ENCODE measurements around the gene CD302. TPM values are rescaled to one million over a fixed set of nuclear protein-coding genes. Genes with fewer than 3 reads are reported as not detected.

The CD302 gene
- total RNA-seq, 1 experiment from 2014 or later = 0.68 TPM

- Histone ChIP-seq H3K18ac (ENCODE audit: insufficient read length, low read depth, low read length) (no peak overlapping the region), H2BK5ac (ENCODE audit: insufficient read length, low read length) (no peak overlapping the region), H4K91ac (ENCODE audit: insufficient read length, low read depth, low read length) (no peak overlapping the region), H4K20me1 (ENCODE audit: control insufficient read depth, insufficient read depth, insufficient read length) (no peaks in the 10 kb centered on the region), H3T11ph (ENCODE audit: low read length) (no peak overlapping the region), H2AK5ac (ENCODE audit: insufficient read length, low read length) (no peak overlapping the region), H2BK120ac (ENCODE audit: low read depth, low read length, poor library complexity, severe bottlenecking) (no peak overlapping the region), H4K5ac (ENCODE audit: insufficient read length, low read depth, low read length) (no peak overlapping the region), H3K23ac (ENCODE audit: insufficient read length, low read depth, low read length) (no peak overlapping the region), H3K23me2 (ENCODE audit: insufficient read length, low read depth, low read length, poor library complexity, severe bottlenecking) (no peaks in the 10 kb centered on the region), H3K56ac (ENCODE audit: insufficient read length, low read depth, low read length) (no peak overlapping the region), H2BK12ac (ENCODE audit: insufficient read length, low read depth, low read length) (no peak overlapping the region), H3K79me2 (ENCODE audit: insufficient read depth, low read length) (peaks cover 6% of the 10 kb centered on the region; the same call in 1 of the 2 replicates), H3K14ac (ENCODE audit: insufficient read depth, low read length) (no peak overlapping the region), H3K4me2 (ENCODE audit: insufficient read depth, insufficient read length, low read length) (no peak overlapping the region), H2BK15ac (ENCODE audit: low read depth, low read length) (no peak overlapping the region), H2AFZ (ENCODE audit: low read length) (no peak overlapping the region), H3K4ac (ENCODE audit: low read depth, low read length) (no peak overlapping the region), H3K27me3 (ENCODE audit: insufficient read depth, low read length) (no peaks in the 10 kb centered on the region), H3K4me1 (ENCODE audit: insufficient read depth, low read length) (no peaks in the 10 kb centered on the region), H3K9me3 (ENCODE audit: control insufficient read depth, low read depth, low read length) (no peaks in the 10 kb centered on the region), H2BK20ac (ENCODE audit: low read depth, low read length, poor library complexity, severe bottlenecking) (peak overlapping the region; percentile 26), H3K27ac (ENCODE audit: insufficient read length, low read depth, low read length) (no peak overlapping the region), H4K8ac (replicated peaks; ENCODE audit: insufficient read length, low read depth, low read length) (no peak overlapping the region), H3K9ac (ENCODE audit: extremely low read depth, insufficient read length, low read length) (no peak overlapping the region), H3K79me1 (ENCODE audit: insufficient read depth, low read depth, low read length, poor library complexity, severe bottlenecking) (peaks cover 7% of the 10 kb centered on the region)
- Mint-ChIP-seq H3K36me3 (ENCODE audit: insufficient read depth in 1 of 3, low read depth in 3 of 3) (peaks cover 30 to 74% (median 67%) of the 10 kb centered on the region in 3 experiments), H3K4me1 (peaks cover 0 to 2% of the 10 kb centered on the region in 2 experiments; a peak in 1 of 4 replicates), H3K27me3 (ENCODE audit: low read depth) (no peaks in the 10 kb centered on the region), H3K4me3 (no peak overlapping the region), H3K9me3 (no peaks in the 10 kb centered on the region), H3K27ac (peak overlapping the region in 2 of 3 experiments; percentile 37 to 84; a peak in 4 of 7 replicates)
- DNase-seq = no peak
- TF ChIP-seq, protein P1, sequence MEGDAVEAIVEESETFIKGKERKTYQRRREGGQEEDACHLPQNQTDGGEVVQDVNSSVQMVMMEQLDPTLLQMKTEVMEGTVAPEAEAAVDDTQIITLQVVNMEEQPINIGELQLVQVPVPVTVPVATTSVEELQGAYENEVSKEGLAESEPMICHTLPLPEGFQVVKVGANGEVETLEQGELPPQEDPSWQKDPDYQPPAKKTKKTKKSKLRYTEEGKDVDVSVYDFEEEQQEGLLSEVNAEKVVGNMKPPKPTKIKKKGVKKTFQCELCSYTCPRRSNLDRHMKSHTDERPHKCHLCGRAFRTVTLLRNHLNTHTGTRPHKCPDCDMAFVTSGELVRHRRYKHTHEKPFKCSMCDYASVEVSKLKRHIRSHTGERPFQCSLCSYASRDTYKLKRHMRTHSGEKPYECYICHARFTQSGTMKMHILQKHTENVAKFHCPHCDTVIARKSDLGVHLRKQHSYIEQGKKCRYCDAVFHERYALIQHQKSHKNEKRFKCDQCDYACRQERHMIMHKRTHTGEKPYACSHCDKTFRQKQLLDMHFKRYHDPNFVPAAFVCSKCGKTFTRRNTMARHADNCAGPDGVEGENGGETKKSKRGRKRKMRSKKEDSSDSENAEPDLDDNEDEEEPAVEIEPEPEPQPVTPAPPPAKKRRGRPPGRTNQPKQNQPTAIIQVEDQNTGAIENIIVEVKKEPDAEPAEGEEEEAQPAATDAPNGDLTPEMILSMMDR (conservative IDR thresholded peaks at IDR 0.05) = no peak
- WGBS (ENCODE audit: extremely low coverage, insufficient read length, low lambda C conversion rate) = no CpG with 5 or more reads among the region's 3 CpGs
Measured at GRCh38 chr2:159736048-159736447, 62.0 kb downstream of the CD302 start.
